SK-N-SH (cell line): ENCODE results near the gene NLK. TPM values are rescaled to one million over a fixed set of nuclear protein-coding genes. Genes with fewer than 3 reads are reported as not detected.

ENCODE experiments used
- CTCF ChIA-PET: fragments of 300-600, 350-600 bp; formaldehyde crosslinking; extraction: SDS; loops from one replicate; lab custom pipeline; 2021; lab: Yijun Ruan, JAX
- POLR2A ChIA-PET: fragments of 350-600 bp; sonication (Branson Sonifier 250); formaldehyde crosslinking; extraction: SDS; loops from one replicate; lab custom pipeline; 2020; ENCODE audit warnings: antibody characterized with exemption, inconsistent platforms; lab: Yijun Ruan, JAX
- DNase-seq: peaks from one replicate; pipeline ENCODE4 v3.0.0; 2012
- H2AFZ ChIP-seq: fragments of 200-600 bp; sonication (generic); 2 replicates; pipeline ENCODE4 v1.8.1; 2016; ENCODE audit warnings: antibody characterized with exemption, mild to moderate bottlenecking, low read depth
- H3F3A ChIP-seq: fragments of 200-600 bp; sonication (generic); replicated peaks from 2 replicates; pipeline ENCODE3; 2016; ENCODE audit warnings: antibody characterized with exemption, mild to moderate bottlenecking; ENCODE audit not compliant: insufficient read depth
- H3K27ac ChIP-seq, 2 experiments: fragments of 200-500 bp in 1 of 2; fragments of 200-600 bp in 1 of 2; sonication (Bioruptor generic) in 1 of 2; sonication (generic), shearing (Covaris generic) in 1 of 2; 2 replicates each; pipeline versions ENCODE4 v1.5.1 to v1.6.1; 2014 to 2016; ENCODE audit warnings: low read depth in 2 of 2, inconsistent platforms in 1 of 2, low read length in 1 of 2, mild to moderate bottlenecking in 1 of 2, mixed read lengths in 1 of 2
- H3K27me3 ChIP-seq: fragments of 200-600 bp; sonication (generic), shearing (Covaris generic); 2 replicates; pipeline ENCODE4 v1.6.1; 2016; ENCODE audit warnings: mixed run types; ENCODE audit not compliant: insufficient read depth
- H3K36me3 ChIP-seq, 2 experiments: fragments of 200-500 bp in 1 of 2; fragments of 200-600 bp in 1 of 2; sonication (Bioruptor generic) in 1 of 2; sonication (generic) in 1 of 2; replicated peaks in 1 of 2; 2 replicates each; pipeline versions ENCODE3 to v1.5.1; 2014 to 2016; ENCODE audit warnings: low read length in 1 of 2, mild to moderate bottlenecking in 1 of 2; ENCODE audit not compliant: insufficient read depth in 2 of 2, control insufficient read depth in 1 of 2
- H3K4me1 ChIP-seq, 2 experiments: fragments of 200-500 bp in 1 of 2; fragments of 200-600 bp in 1 of 2; sonication (Bioruptor generic) in 1 of 2; sonication (generic), shearing (Covaris generic) in 1 of 2; 2 replicates each; pipeline versions ENCODE4 v1.5.1 to v1.6.1; 2014 to 2016; ENCODE audit warnings: low read depth in 1 of 2, low read length in 1 of 2, mixed run types in 1 of 2; ENCODE audit not compliant: insufficient read depth in 2 of 2, control insufficient read depth in 1 of 2
- H3K4me2 ChIP-seq: fragments of 200-600 bp; sonication (generic), shearing (Covaris generic); 2 replicates; pipeline ENCODE4 v1.6.1; 2017; ENCODE audit warnings: mixed run types
- H3K4me3 ChIP-seq, 2 experiments: fragments of 200-500 bp in 1 of 2; fragments of 200-600 bp in 1 of 2; sonication (Bioruptor generic) in 1 of 2; sonication (generic), shearing (Covaris generic) in 1 of 2; 2 replicates each; pipeline versions ENCODE4 v1.5.1 to v1.8.1; 2014 to 2016; ENCODE audit warnings: low read depth in 2 of 2, inconsistent platforms in 1 of 2, low read length in 1 of 2, mild to moderate bottlenecking in 1 of 2, mixed read lengths in 1 of 2, moderate library complexity in 1 of 2
- H3K79me2 ChIP-seq: fragments of 200-600 bp; sonication (generic); 2 replicates; pipeline ENCODE4 v1.8.1; 2017; ENCODE audit warnings: mild to moderate bottlenecking; ENCODE audit not compliant: insufficient read depth
- H3K9ac ChIP-seq: fragments of 200-600 bp; sonication (generic); 2 replicates; pipeline ENCODE4 v1.6.1; 2017; ENCODE audit warnings: mixed run types
- H3K9me2 ChIP-seq: fragments of 200-600 bp; sonication (generic); 2 replicates; pipeline ENCODE4 v1.6.1; 2017; ENCODE audit warnings: mixed run types
- H3K9me3 ChIP-seq: fragments of 200-600 bp; sonication (generic); 2 replicates; pipeline ENCODE4 v1.6.1; 2017; ENCODE audit warnings: mixed run types, mild to moderate bottlenecking, moderate library complexity
- H4K20me1 ChIP-seq: fragments of 200-600 bp; sonication (generic); 2 replicates; pipeline ENCODE4 v1.6.1; 2017; ENCODE audit warnings: mild to moderate bottlenecking, mixed run types; ENCODE audit not compliant: insufficient read depth
- ELF1 ChIP-seq: IDR thresholded peaks from 2 replicates; pipeline ENCODE4 v1.4.0; 2012
- FOXJ3 ChIP-seq: sonication (generic); formaldehyde crosslinking; IDR thresholded peaks from 2 replicates; pipeline ENCODE4 v1.5.1; 2020; ENCODE audit warnings: mild to moderate bottlenecking, missing genetic modification reagents
- MXI1 ChIP-seq: IDR thresholded peaks from 2 replicates; pipeline ENCODE4 v1.6.1; 2012; ENCODE audit warnings: mild to moderate bottlenecking, low read depth, low read length, improper control_type of control experiment
- POLR2AphosphoS5 ChIP-seq: IDR thresholded peaks from 2 replicates; pipeline ENCODE4 v1.6.1; 2012; ENCODE audit warnings: low read depth, low read length
- RCOR1 ChIP-seq: fragments of 150-350 bp; IDR thresholded peaks from 2 replicates; pipeline ENCODE4 v1.6.1; 2017; ENCODE audit warnings: antibody characterized with exemption, low read length
- SIN3A ChIP-seq: IDR thresholded peaks from 2 replicates; pipeline ENCODE4 v1.6.1; 2012; ENCODE audit warnings: low read depth, mild to moderate bottlenecking, low read length, moderate library complexity, borderline replicate concordance
- SMC3 ChIP-seq: IDR thresholded peaks from 2 replicates; pipeline ENCODE4 v1.6.1; 2012; ENCODE audit warnings: low read depth, low read length, improper control_type of control experiment
- TCF12 ChIP-seq: IDR thresholded peaks from 2 replicates; pipeline ENCODE4 v1.4.0; 2012
- YY1 ChIP-seq: IDR thresholded peaks from 2 replicates; pipeline ENCODE4 v1.4.0; 2012; ENCODE audit warnings: low read depth, mild to moderate bottlenecking
- WGBS: methylation state at CpG from one replicate; pipeline ENCODE4 v1.1.6; 2017; ENCODE audit warnings: low lambda C conversion rate; 5-methylcytosine and 5-hydroxymethylcytosine counted together
- polyA plus RNA-seq, 3 experiments: library from polyadenylated mRNA; depleted of rRNA; stranded (reverse); fragments of >200 nt; gene quantifications; 2 replicates each; pipeline ENCODE4 v1.2.3, GENCODE V29; 2012
- TF ChIP-seq, protein P1 (sequence below): fragments of 150-350 bp; IDR thresholded peaks from 2 replicates; pipeline ENCODE4 v1.6.1; 2017; ENCODE audit warnings: antibody characterized with exemption, low read length, low read depth, borderline replicate concordance
- TF ChIP-seq, protein P2 (sequence below): fragments of 150-350 bp; IDR thresholded peaks from 2 replicates; pipeline ENCODE4 v1.6.1; 2016; ENCODE audit warnings: mild to moderate bottlenecking, low read depth, low read length

The NLK gene
- polyA plus RNA-seq, 1 of the 3 experiments (the other 2 are of a cell fraction) = 12.3 TPM

DNA sequence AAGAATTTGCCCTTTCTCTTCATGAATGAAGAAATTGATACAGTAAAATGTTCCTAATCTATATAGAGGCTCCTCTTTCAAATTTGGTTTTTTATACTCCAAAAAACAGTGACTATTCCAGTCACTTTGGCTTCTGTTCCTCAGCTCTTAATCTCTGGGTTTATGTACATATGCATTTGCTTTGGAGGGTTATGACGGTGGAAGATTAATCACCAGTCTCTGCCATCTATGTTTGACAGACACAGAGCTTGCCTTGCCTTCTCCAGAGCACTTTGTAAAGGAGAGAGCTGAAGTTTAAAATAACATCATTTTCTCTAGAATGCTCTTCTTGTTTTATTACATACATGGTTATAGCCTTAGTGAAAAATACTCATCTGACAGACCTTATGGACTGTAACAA lies 99.3 kb downstream of the NLK start:
- DNase-seq = no peak
- ChIA-PET CTCF (interaction anchor here (1.1 to 2.0 kb wide), 3 partner anchors 9 to 26 kb away, joined by 5 to 10 read pairs (median 6); no protein-coding TSS in a partner anchor), POLR2A (no interaction called here)
- Histone ChIP-seq H4K20me1 (no peaks in the 10 kb centered on the region), H3K36me3 (peaks cover 14 to 31% of the 10 kb centered on the region in 2 experiments), H3K79me2 (no peaks in the 10 kb centered on the region), H3K4me2 (no peak overlapping the region), H3K9ac (no peak overlapping the region), H3K27ac (no peak overlapping the region), H3K27me3 (no peaks in the 10 kb centered on the region), H3K4me1 (peaks cover 0 to 11% of the 10 kb centered on the region in 2 experiments; a peak in 1 of 4 replicates), H3K4me3 (no peak overlapping the region), H3K9me3 (no peaks in the 10 kb centered on the region), H3F3A (peaks cover 10% of the 10 kb centered on the region), H3K9me2 (no peaks in the 10 kb centered on the region), H2AFZ (no peak overlapping the region)
- TF ChIP-seq FOXJ3 (CRISPR knock-in tag) = no peak
- no peak for TF ChIP-seq YY1
- no peak for TF ChIP-seq MXI1
- no peak for TF ChIP-seq TCF12
- 100% methylated on average over 1 of the region's 1 CpG for WGBS

DNA sequence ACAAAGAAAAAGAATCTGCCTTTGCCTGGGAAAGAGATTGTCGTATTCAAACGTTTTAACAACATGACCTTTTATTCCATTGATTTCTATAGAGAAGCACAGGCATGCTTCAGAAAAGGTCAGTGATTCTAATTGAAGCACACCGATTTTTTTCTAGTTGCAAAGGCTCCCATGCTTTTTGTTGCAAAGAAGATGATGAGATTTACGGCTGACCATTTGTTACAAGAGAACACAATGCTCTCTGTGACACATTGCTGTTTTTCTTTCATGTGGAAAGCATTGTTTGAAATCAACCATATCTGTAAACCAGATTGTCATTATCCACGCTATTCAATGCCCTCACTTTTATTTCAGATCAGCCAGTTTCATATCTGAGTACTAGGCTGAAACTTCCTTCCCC lies 99.8 kb downstream of the NLK start:
- DNase-seq = no peak
- Histone ChIP-seq H3K9me3 (no peaks in the 10 kb centered on the region), H3K4me1 (peaks cover 0 to 11% of the 10 kb centered on the region in 2 experiments; a peak in 1 of 4 replicates), H3K4me2 (no peak overlapping the region), H4K20me1 (no peaks in the 10 kb centered on the region), H3F3A (peaks cover 10% of the 10 kb centered on the region), H3K4me3 (no peak overlapping the region), H3K27me3 (no peaks in the 10 kb centered on the region), H3K9ac (no peak overlapping the region), H3K27ac (no peak overlapping the region), H3K79me2 (no peaks in the 10 kb centered on the region), H3K36me3 (peaks cover 14 to 26% of the 10 kb centered on the region in 2 experiments)
- ChIA-PET CTCF (interaction anchor here (1.9 to 2.0 kb wide), 2 partner anchors 8 to 17 kb away, joined by 6 to 10 read pairs; no protein-coding TSS in a partner anchor), POLR2A (no interaction called here)
- whole genome bisulfite sequencing = 73% methylated on average over 5 of the region's 5 CpGs
- no peak for TF ChIP-seq YY1
- TF ChIP-seq RCOR1 = no peak
- no peak for TF ChIP-seq SIN3A
- TF ChIP-seq POLR2AphosphoS5 = no peak
- TF ChIP-seq, protein P1, sequence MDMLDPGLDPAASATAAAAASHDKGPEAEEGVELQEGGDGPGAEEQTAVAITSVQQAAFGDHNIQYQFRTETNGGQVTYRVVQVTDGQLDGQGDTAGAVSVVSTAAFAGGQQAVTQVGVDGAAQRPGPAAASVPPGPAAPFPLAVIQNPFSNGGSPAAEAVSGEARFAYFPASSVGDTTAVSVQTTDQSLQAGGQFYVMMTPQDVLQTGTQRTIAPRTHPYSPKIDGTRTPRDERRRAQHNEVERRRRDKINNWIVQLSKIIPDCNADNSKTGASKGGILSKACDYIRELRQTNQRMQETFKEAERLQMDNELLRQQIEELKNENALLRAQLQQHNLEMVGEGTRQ = no peak
- no peak for TF ChIP-seq ELF1
- no peak for TF ChIP-seq SMC3
- TF ChIP-seq, protein P2, sequence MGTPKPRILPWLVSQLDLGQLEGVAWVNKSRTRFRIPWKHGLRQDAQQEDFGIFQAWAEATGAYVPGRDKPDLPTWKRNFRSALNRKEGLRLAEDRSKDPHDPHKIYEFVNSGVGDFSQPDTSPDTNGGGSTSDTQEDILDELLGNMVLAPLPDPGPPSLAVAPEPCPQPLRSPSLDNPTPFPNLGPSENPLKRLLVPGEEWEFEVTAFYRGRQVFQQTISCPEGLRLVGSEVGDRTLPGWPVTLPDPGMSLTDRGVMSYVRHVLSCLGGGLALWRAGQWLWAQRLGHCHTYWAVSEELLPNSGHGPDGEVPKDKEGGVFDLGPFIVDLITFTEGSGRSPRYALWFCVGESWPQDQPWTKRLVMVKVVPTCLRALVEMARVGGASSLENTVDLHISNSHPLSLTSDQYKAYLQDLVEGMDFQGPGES = no peak
- TF ChIP-seq, all 33 proteins: peak for 0
- Histone ChIP-seq H3K9me2 (no peaks in the 10 kb centered on the region), H2AFZ (no peak overlapping the region)
